H9 (cell line): ENCODE results near the gene TNFRSF18. TPM values are rescaled to one million over a fixed set of nuclear protein-coding genes. Genes with fewer than 3 reads are reported as not detected.
A peak's percentile ranks its signal among the peaks of the same experiment; 100 is the strongest.

Experiments
- DNase-seq: peaks from one replicate; pipeline ENCODE4 v3.0.0-alpha.2; 2017
- H2AFZ ChIP-seq: one replicate; pipeline ENCODE4 v1.6.1; 2013; ENCODE audit warnings: mild to moderate bottlenecking, low read length, control low read depth, moderate library complexity
- H2AK5ac ChIP-seq: 2 replicates; pipeline ENCODE4 v1.6.1; 2013; ENCODE audit warnings: low read length, control low read depth, mixed read lengths; ENCODE audit not compliant: insufficient read length
- H2BK120ac ChIP-seq: one replicate; pipeline ENCODE4 v1.6.1; 2013; ENCODE audit warnings: low read depth, mild to moderate bottlenecking, low read length, control low read depth, inconsistent platforms; ENCODE audit not compliant: poor library complexity, severe bottlenecking
- H2BK12ac ChIP-seq: 2 replicates; pipeline ENCODE4 v1.6.1; 2013; ENCODE audit warnings: low read length, control low read depth, mixed read lengths, low read depth; ENCODE audit not compliant: insufficient read length
- H2BK15ac ChIP-seq: 2 replicates; pipeline ENCODE4 v1.6.1; 2013; ENCODE audit warnings: low read depth, low read length, control low read depth
- H2BK20ac ChIP-seq: one replicate; pipeline ENCODE4 v1.6.1; 2013; ENCODE audit warnings: low read depth, mild to moderate bottlenecking, low read length, control low read depth, inconsistent platforms; ENCODE audit not compliant: poor library complexity, severe bottlenecking
- H2BK5ac ChIP-seq: 2 replicates; pipeline ENCODE4 v1.6.1; 2013; ENCODE audit warnings: low read length, control low read depth, mixed read lengths; ENCODE audit not compliant: insufficient read length
- H3K14ac ChIP-seq: 2 replicates; pipeline ENCODE4 v1.6.1; 2013; ENCODE audit warnings: low read length, control low read depth; ENCODE audit not compliant: insufficient read depth
- H3K18ac ChIP-seq: 2 replicates; pipeline ENCODE4 v1.6.1; 2013; ENCODE audit warnings: low read depth, mild to moderate bottlenecking, mixed read lengths, low read length, control low read depth; ENCODE audit not compliant: insufficient read length
- H3K23ac ChIP-seq: 2 replicates; pipeline ENCODE4 v1.6.1; 2013; ENCODE audit warnings: low read length, control low read depth, mixed read lengths, low read depth; ENCODE audit not compliant: insufficient read length
- H3K23me2 ChIP-seq: 2 replicates; pipeline ENCODE4 v1.6.1; 2013; ENCODE audit warnings: low read depth, mild to moderate bottlenecking, mixed read lengths, low read length, control low read depth; ENCODE audit not compliant: insufficient read length, poor library complexity, severe bottlenecking
- H3K27ac ChIP-seq: 2 replicates; pipeline ENCODE4 v1.5.1; 2013; ENCODE audit warnings: low read length, control low read depth, mixed read lengths, low read depth; ENCODE audit not compliant: insufficient read length
- H3K27me3 ChIP-seq: 2 replicates; pipeline ENCODE4 v1.6.1; 2013; ENCODE audit warnings: low read length, control low read depth, inconsistent platforms; ENCODE audit not compliant: insufficient read depth
- H3K4ac ChIP-seq: 2 replicates; pipeline ENCODE4 v1.6.1; 2013; ENCODE audit warnings: low read depth, mild to moderate bottlenecking, control low read depth, inconsistent platforms, low read length, moderate library complexity
- H3K4me1 ChIP-seq: 2 replicates; pipeline ENCODE4 v1.6.1; 2013; ENCODE audit warnings: low read length, control low read depth, inconsistent platforms; ENCODE audit not compliant: insufficient read depth
- H3K4me2 ChIP-seq: 2 replicates; pipeline ENCODE4 v1.6.1; 2013; ENCODE audit warnings: low read length, control low read depth, mixed read lengths; ENCODE audit not compliant: insufficient read length, insufficient read depth
- H3K56ac ChIP-seq: 2 replicates; pipeline ENCODE4 v1.6.1; 2013; ENCODE audit warnings: low read depth, mild to moderate bottlenecking, mixed read lengths, low read length, control low read depth; ENCODE audit not compliant: insufficient read length
- H3K79me1 ChIP-seq: 2 replicates; pipeline ENCODE4 v1.6.1; 2013; ENCODE audit warnings: low read depth, mild to moderate bottlenecking, moderate library complexity, low read length, control low read depth, inconsistent platforms; ENCODE audit not compliant: insufficient read depth, poor library complexity, severe bottlenecking
- H3K79me2 ChIP-seq: 2 replicates; pipeline ENCODE4 v1.6.1; 2013; ENCODE audit warnings: low read length, control low read depth, inconsistent platforms; ENCODE audit not compliant: insufficient read depth
- H3K9ac ChIP-seq: 2 replicates; pipeline ENCODE4 v1.6.1; 2013; ENCODE audit warnings: low read length, control low read depth, mixed read lengths; ENCODE audit not compliant: insufficient read length; ENCODE audit errors: extremely low read depth
- H3K9me3 ChIP-seq: one replicate; pipeline ENCODE4 v1.6.1; 2013; ENCODE audit warnings: low read depth, low read length, inconsistent platforms; ENCODE audit not compliant: control insufficient read depth
- H3T11ph ChIP-seq: one replicate; pipeline ENCODE4 v1.6.1; 2013; ENCODE audit warnings: mild to moderate bottlenecking, low read length, control low read depth, inconsistent platforms
- H4K20me1 ChIP-seq: one replicate; pipeline ENCODE4 v1.6.1; 2013; ENCODE audit not compliant: control insufficient read depth, insufficient read length, insufficient read depth
- H4K5ac ChIP-seq: 2 replicates; pipeline ENCODE4 v1.6.1; 2013; ENCODE audit warnings: low read depth, mild to moderate bottlenecking, mixed read lengths, low read length, control low read depth; ENCODE audit not compliant: insufficient read length
- H4K8ac ChIP-seq: replicated peaks from 2 replicates; pipeline ENCODE4 v1.6.1; 2013; ENCODE audit warnings: low read length, control low read depth, mixed read lengths, low read depth; ENCODE audit not compliant: insufficient read length
- H4K91ac ChIP-seq: 2 replicates; pipeline ENCODE4 v1.6.1; 2013; ENCODE audit warnings: low read depth, mild to moderate bottlenecking, moderate library complexity, mixed read lengths, low read length, control low read depth; ENCODE audit not compliant: insufficient read length
- H3K27ac Mint-ChIP-seq, 3 experiments: 2 replicates in 2 of 3; 3 replicates in 1 of 3; pipeline ENCODE4 v1.8.0; 2020 to 2021; ENCODE audit warnings: mixed read lengths in 3 of 3, mild to moderate bottlenecking in 1 of 3, moderate library complexity in 1 of 3
- H3K27me3 Mint-ChIP-seq: 2 replicates; pipeline ENCODE4 v1.8.0; 2021; ENCODE audit warnings: low read depth, mild to moderate bottlenecking, moderate library complexity, mixed read lengths
- H3K36me3 Mint-ChIP-seq, 3 experiments: 2 replicates in 2 of 3; 3 replicates in 1 of 3; pipeline ENCODE4 v1.8.0; 2020 to 2021; ENCODE audit warnings: low read depth in 3 of 3, mixed read lengths in 3 of 3; ENCODE audit not compliant: insufficient read depth in 1 of 3
- H3K4me1 Mint-ChIP-seq, 2 experiments: 2 replicates each; pipeline ENCODE4 v1.8.0; 2020; ENCODE audit warnings: mixed read lengths in 2 of 2
- H3K4me3 Mint-ChIP-seq, 2 experiments: 2 replicates in 1 of 2; 3 replicates in 1 of 2; pipeline ENCODE4 v1.8.0; 2020 to 2021; ENCODE audit warnings: mild to moderate bottlenecking in 2 of 2, mixed read lengths in 2 of 2, moderate library complexity in 1 of 2
- H3K9me3 Mint-ChIP-seq, 2 experiments: 2 replicates in 1 of 2; 3 replicates in 1 of 2; pipeline ENCODE4 v1.8.0; 2020; ENCODE audit warnings: mild to moderate bottlenecking in 2 of 2, mixed read lengths in 2 of 2, moderate library complexity in 1 of 2
- WGBS: extraction: QIAGEN DNeasy Blood & Tissue Kit; methylation state at CpG from one replicate; pipeline ENCODE4 v1.1.7; 2013; ENCODE audit warnings: missing lambda C conversion rate, low lambda C conversion rate, mixed read lengths; ENCODE audit not compliant: insufficient read length; ENCODE audit errors: extremely low coverage; 5-methylcytosine and 5-hydroxymethylcytosine counted together
- total RNA-seq: library from RNA; stranded (reverse); gene quantifications from 2 replicates; pipeline ENCODE4 v1.2.1, GENCODE V29; 2021
- TF ChIP-seq, protein P1 (sequence below): fragments of 200-600 bp; sonication (generic); conservative IDR thresholded peaks from 3 replicates; pipeline ENCODE4 v1.8.0; 2021; ENCODE audit warnings: antibody characterized with exemption, mild to moderate bottlenecking

The TNFRSF18 gene
- total RNA-seq, 1 experiment from 2014 or later: 2.0 TPM

GRCh38 chr1:1233567-1233892 is 27.1 kb upstream of the TNFRSF18 start:
- H2BK20ac ChIP-seq: no peak overlapping the region
- H3K79me2 ChIP-seq: peaks cover 2% of the 10 kb centered on the region; the same call in 1 of the 2 replicates
- no peak overlapping the region for H3K18ac ChIP-seq
- DNase-seq: no peak
- peaks cover 6% of the 10 kb centered on the region for H3K23me2 ChIP-seq
- no peaks in the 10 kb centered on the region for H3K4me1 ChIP-seq
- peaks cover 15 to 25% of the 10 kb centered on the region in 2 experiments for H3K4me1 Mint-ChIP-seq
- H3K9ac ChIP-seq: no peak overlapping the region
- H4K91ac ChIP-seq: no peak overlapping the region
- H3K36me3 Mint-ChIP-seq: peaks cover 17 to 30% (median 30%) of the 10 kb centered on the region in 3 experiments
- no peak overlapping the region for H3K27ac Mint-ChIP-seq
- no peak overlapping the region for H2BK5ac ChIP-seq
- no peaks in the 10 kb centered on the region for H3K27me3 Mint-ChIP-seq
- no peak overlapping the region for H3K4ac ChIP-seq
- TF ChIP-seq, protein P1, sequence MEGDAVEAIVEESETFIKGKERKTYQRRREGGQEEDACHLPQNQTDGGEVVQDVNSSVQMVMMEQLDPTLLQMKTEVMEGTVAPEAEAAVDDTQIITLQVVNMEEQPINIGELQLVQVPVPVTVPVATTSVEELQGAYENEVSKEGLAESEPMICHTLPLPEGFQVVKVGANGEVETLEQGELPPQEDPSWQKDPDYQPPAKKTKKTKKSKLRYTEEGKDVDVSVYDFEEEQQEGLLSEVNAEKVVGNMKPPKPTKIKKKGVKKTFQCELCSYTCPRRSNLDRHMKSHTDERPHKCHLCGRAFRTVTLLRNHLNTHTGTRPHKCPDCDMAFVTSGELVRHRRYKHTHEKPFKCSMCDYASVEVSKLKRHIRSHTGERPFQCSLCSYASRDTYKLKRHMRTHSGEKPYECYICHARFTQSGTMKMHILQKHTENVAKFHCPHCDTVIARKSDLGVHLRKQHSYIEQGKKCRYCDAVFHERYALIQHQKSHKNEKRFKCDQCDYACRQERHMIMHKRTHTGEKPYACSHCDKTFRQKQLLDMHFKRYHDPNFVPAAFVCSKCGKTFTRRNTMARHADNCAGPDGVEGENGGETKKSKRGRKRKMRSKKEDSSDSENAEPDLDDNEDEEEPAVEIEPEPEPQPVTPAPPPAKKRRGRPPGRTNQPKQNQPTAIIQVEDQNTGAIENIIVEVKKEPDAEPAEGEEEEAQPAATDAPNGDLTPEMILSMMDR: no peak
- no peak overlapping the region for H3K14ac ChIP-seq
- H2BK12ac ChIP-seq: no peak overlapping the region
- H3K23ac ChIP-seq: no peak overlapping the region
- no peaks in the 10 kb centered on the region for H3K27me3 ChIP-seq
- no CpG with 5 or more reads among the region's 15 CpGs for WGBS
- no peak overlapping the region for H4K5ac ChIP-seq
- no peak overlapping the region for H3K56ac ChIP-seq
- H3K79me1 ChIP-seq: peaks cover 2% of the 10 kb centered on the region
- H2AFZ ChIP-seq: no peak overlapping the region
- H2BK15ac ChIP-seq: no peak overlapping the region
- H3K9me3 Mint-ChIP-seq: peaks cover 0 to 4% of the 10 kb centered on the region in 2 experiments; a peak in 1 of 5 replicates
- H3T11ph ChIP-seq: no peak overlapping the region
- no peak overlapping the region for H3K27ac ChIP-seq
- H3K4me3 Mint-ChIP-seq: peak overlapping the region; percentile 51 to 70
- H3K4me2 ChIP-seq: no peak overlapping the region
- no peaks in the 10 kb centered on the region for H4K20me1 ChIP-seq
- H2AK5ac ChIP-seq: no peak overlapping the region
- H4K8ac ChIP-seq: no peak overlapping the region
- no peak overlapping the region for H2BK120ac ChIP-seq
- H3K9me3 ChIP-seq: no peaks in the 10 kb centered on the region
